ENCODE results near the gene TYMS. TPM values are rescaled to one million over a fixed set of nuclear protein-coding genes. Genes with fewer than 3 reads are reported as not detected.

TYMS gene
- total and polyA plus RNA-seq, 2 donors (not counting 3 experiments of a cell fraction or from before 2014, with no cell fraction given), result 136 to 200 TPM

DNA sequence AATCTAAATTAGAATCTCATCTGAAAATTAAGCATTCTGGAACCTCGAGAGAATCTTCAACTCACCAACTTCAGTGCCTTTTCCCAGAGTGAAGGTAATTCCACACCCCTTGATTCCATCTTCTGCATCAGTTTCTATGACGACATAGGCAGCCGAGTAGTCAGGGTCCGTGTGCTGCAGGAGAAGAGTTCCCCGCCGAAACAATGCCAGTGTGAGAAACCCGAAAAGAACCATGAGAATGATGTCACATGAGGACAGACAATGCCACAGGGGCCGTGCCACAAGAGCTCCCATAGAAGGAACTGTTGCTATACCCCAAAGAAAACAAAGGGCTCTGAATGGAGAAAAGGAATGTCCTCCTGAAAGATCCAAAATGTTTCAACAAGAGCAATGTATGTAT, 49.0 kb downstream of the TYMS start:
- CTCF ChIA-PET, result interaction anchor here (0.8 to 1.5 kb wide), 2 partner anchors 9 to 82 kb away, joined by 3 to 5 read pairs; no protein-coding TSS in a partner anchor
- intact Hi-C loops (cut with micrococcal nuclease), result no loop called here

More for the DNA sequence above, 49.0 kb downstream of the TYMS start:
- Histone ChIP-seq H3K4me3 (replicated peaks in 1 of 3; ENCODE audit: insufficient read depth in 1 of 3, low read depth in 1 of 3, low read length in 3 of 3) (no peak overlapping the region), H3K9me1 (replicated peaks; ENCODE audit: control insufficient read depth, extremely low read depth, insufficient read depth, low read length) (no peaks in the 10 kb centered on the region), H3K9me3 (replicated peaks; ENCODE audit: control insufficient read depth, insufficient read depth, low read length) (no peaks in the 10 kb centered on the region), H3K27me3 (ENCODE audit: control insufficient read depth in 2 of 2, insufficient read depth in 2 of 2, low read length in 2 of 2) (no peaks in the 10 kb centered on the region), H3K79me2 (ENCODE audit: control insufficient read depth, insufficient read depth, low read length) (peaks cover 47% of the 10 kb centered on the region), H4K20me1 (replicated peaks; ENCODE audit: control insufficient read depth, extremely low read depth, insufficient read depth, low read length) (no peaks in the 10 kb centered on the region), H2AFZ (ENCODE audit: low read depth, low read length) (no peak overlapping the region), H3K27ac (ENCODE audit: insufficient read depth, low read depth, low read length) (no peak overlapping the region), H3K9ac (replicated peaks; ENCODE audit: extremely low read depth, insufficient read depth, low read length) (no peak overlapping the region), H3K4me1 (ENCODE audit: control insufficient read depth, extremely low read depth, insufficient read depth, low read length) (peaks cover 12% of the 10 kb centered on the region), H3K4me2 (ENCODE audit: insufficient read depth, low read length) (no peak overlapping the region), H3K36me3 (ENCODE audit: control insufficient read depth in 2 of 2, extremely low read depth in 1 of 2, insufficient read depth in 2 of 2, low read length in 2 of 2) (peaks cover 0 to 5% of the 10 kb centered on the region in 2 experiments)
- FAIRE-seq, result no peak
- no peak for DNase-seq (ENCODE audit: low read depth, low spot score)
- POLR2A ChIA-PET, result no interaction called here
- no TSS peak for BruUV-seq (replicated peaks)
- dilution Hi-C loops (cut with MboI; ENCODE audit: extremely low pct_ligation_motif_present, low sequenced_read_pairs), result no loop called here
- TF ChIP-seq MYC (IDR thresholded peaks at IDR 0.05; ENCODE audit: low read depth, low read length), result no peak
- no peak for TF ChIP-seq FOS (IDR thresholded peaks at IDR 0.05; ENCODE audit: borderline replicate concordance, insufficient read depth, low read length)
- TF ChIP-seq POLR2A (IDR thresholded peaks at IDR 0.05; ENCODE audit: low read depth, low read length), result no peak
- TF ChIP-seq POLR2AphosphoS5 (IDR thresholded peaks at IDR 0.05; ENCODE audit: insufficient read depth, low read depth, low read length), result no peak
- no peak for TF ChIP-seq MAX (IDR thresholded peaks at IDR 0.05; ENCODE audit: insufficient read depth, insufficient read length)
- TF ChIP-seq JUN (IDR thresholded peaks at IDR 0.05; ENCODE audit: borderline replicate concordance, insufficient read depth, insufficient read length, low read depth), result no peak
- TF ChIP-seq EZH2 (IDR thresholded peaks at IDR 0.05; ENCODE audit: borderline replicate concordance, low read depth, low read length, severe bottlenecking), result no peak
- no peak for TF ChIP-seq CTCF (IDR thresholded peaks at IDR 0.05; ENCODE audit: extremely low read depth in 1 of 2, insufficient read depth in 1 of 2, low read depth in 1 of 2, low read length in 2 of 2)
- no peak for TF ChIP-seq GATA2 (IDR thresholded peaks at IDR 0.05; ENCODE audit: insufficient read depth, insufficient read length, low read depth, low read length)
